ENCODE data around the gene ASGR2. TPM values are rescaled to one million over a fixed set of nuclear protein-coding genes. Genes with fewer than 3 reads are reported as not detected.

Gene ASGR2
- total RNA-seq, 1 donor from 2014 or later: not detected

DNA sequence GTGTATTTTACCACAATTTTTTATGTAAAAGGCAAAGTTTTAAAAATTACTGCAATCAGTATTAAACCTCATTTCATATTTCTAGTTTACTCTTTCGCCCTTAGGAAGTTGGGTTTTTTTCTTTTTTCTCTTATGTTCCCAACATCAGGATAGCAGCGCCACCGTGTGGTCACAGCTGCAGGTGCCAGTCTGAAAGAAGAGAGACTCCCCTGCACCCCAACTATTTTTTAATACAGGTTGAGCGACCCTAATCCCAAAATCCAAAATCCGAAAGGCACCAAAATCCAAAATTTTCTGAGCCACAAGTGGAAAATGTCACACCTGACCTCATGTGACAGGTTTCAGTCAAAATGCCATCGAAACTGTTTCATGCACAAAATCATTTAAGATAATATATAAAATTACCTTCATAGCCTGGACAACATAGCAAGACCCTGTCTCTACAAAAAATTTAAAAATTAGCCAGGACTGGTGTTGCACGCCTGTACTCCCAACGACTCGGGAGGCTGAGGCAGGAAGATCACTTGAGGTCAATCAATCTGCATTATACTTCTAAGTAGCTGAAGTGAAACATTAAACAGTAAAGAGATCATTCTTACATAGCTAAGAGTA lies 21.8 kb upstream of the ASGR2 start:
- Histone ChIP-seq H3K36me3 (ENCODE audit: control insufficient read depth, insufficient read depth, low read length) (no peaks in the 10 kb centered on the region), H3K27me3 (ENCODE audit: control insufficient read depth, insufficient read depth, low read length) (peaks cover 38% of the 10 kb centered on the region), H3K4me3 (ENCODE audit: low read depth, low read length) (no peak overlapping the region)
- TF ChIP-seq CTCF (IDR thresholded peaks at IDR 0.05; ENCODE audit: insufficient read depth, low read length, poor library complexity, severe bottlenecking): peak; percentile 96
- peak; percentile 21 for DNase-seq (ENCODE audit: low read depth)

GRCh38 chr17:7133916-7134315 lies 19.3 kb upstream of the ASGR2 start:
- no peak for DNase-seq (ENCODE audit: low read depth)
- H3K36me3 ChIP-seq (ENCODE audit: control insufficient read depth, insufficient read depth, low read length): no peaks in the 10 kb centered on the region
- no peak for TF ChIP-seq CTCF (IDR thresholded peaks at IDR 0.05; ENCODE audit: insufficient read depth, low read length, poor library complexity, severe bottlenecking)
- no peak overlapping the region for H3K4me3 ChIP-seq (ENCODE audit: low read depth, low read length)
- H3K27me3 ChIP-seq (ENCODE audit: control insufficient read depth, insufficient read depth, low read length): peaks cover 31% of the 10 kb centered on the region

- peak; percentile 39 for TF ChIP-seq CTCF (IDR thresholded peaks at IDR 0.05; ENCODE audit: insufficient read depth, low read length, poor library complexity, severe bottlenecking)
- Histone ChIP-seq H3K4me3 (ENCODE audit: low read depth, low read length) (no peak overlapping the region), H3K27me3 (ENCODE audit: control insufficient read depth, insufficient read depth, low read length) (peaks cover 31% of the 10 kb centered on the region), H3K36me3 (ENCODE audit: control insufficient read depth, insufficient read depth, low read length) (no peaks in the 10 kb centered on the region)
- no peak for DNase-seq (ENCODE audit: low read depth)
Observed at GRCh38 chr17:7133424-7133823, 18.8 kb upstream of the ASGR2 start.

- Histone ChIP-seq H3K27me3 (ENCODE audit: control insufficient read depth, insufficient read depth, low read length) (peaks cover 30% of the 10 kb centered on the region), H3K36me3 (ENCODE audit: control insufficient read depth, insufficient read depth, low read length) (no peaks in the 10 kb centered on the region), H3K4me3 (ENCODE audit: low read depth, low read length) (no peak overlapping the region)
- no peak for TF ChIP-seq CTCF (IDR thresholded peaks at IDR 0.05; ENCODE audit: insufficient read depth, low read length, poor library complexity, severe bottlenecking)
- DNase-seq (ENCODE audit: low read depth): no peak
Observed at GRCh38 chr17:7132511-7133094, 18.0 kb upstream of the ASGR2 start.

DNA sequence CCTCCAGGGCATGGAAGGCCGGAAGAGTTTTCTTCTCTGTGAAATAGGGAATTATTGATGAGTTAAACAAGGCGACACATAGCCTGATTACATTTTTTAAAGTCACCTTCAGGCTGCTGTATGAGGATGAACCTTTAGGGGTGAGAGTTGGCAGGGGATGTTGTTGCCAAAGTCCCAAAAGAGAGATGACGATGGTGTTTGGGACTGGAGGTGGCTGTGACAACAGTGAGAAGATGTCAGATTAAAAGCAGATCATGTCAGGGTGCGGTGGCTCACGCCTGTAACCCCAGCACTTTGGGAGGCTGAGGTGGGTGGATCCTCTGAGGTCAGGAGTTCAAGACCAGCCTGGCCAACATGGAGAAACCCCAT lies 16.8 kb upstream of the ASGR2 start:
- Histone ChIP-seq H3K27me3 (ENCODE audit: control insufficient read depth, insufficient read depth, low read length) (peaks cover 23% of the 10 kb centered on the region), H3K4me3 (ENCODE audit: low read depth, low read length) (no peak overlapping the region), H3K36me3 (ENCODE audit: control insufficient read depth, insufficient read depth, low read length) (no peaks in the 10 kb centered on the region)
- no peak for TF ChIP-seq CTCF (IDR thresholded peaks at IDR 0.05; ENCODE audit: insufficient read depth, low read length, poor library complexity, severe bottlenecking)
- DNase-seq (ENCODE audit: low read depth): no peak

Data from kidney epithelial cell (primary cell).